Thyroid gland (tissue), 4 donors: ENCODE measurements around the gene SIRT2.

Experiments
- POLR2A ChIP-seq, 2 donors: fragments of 450-650 bp; IDR thresholded peaks; one replicate each; pipeline ENCODE4 v1.6.1; 2017; ENCODE audit warnings: antibody characterized with exemption in 2 of 2, mild to moderate bottlenecking in 2 of 2, moderate library complexity in 1 of 2
- TF ChIP-seq, protein P1 (sequence below), 6 experiments: fragments of 200-600 bp in 3 of 6; fragments of 450-650 bp in 3 of 6; sonication (generic) in 3 of 6; IDR thresholded peaks; one replicate each; pipeline ENCODE4 v1.5.1; 2016 to 2019; ENCODE audit warnings: antibody characterized with exemption in 6 of 6, mild to moderate bottlenecking in 2 of 6, inconsistent platforms in 1 of 6, moderate library complexity in 1 of 6

DNA sequence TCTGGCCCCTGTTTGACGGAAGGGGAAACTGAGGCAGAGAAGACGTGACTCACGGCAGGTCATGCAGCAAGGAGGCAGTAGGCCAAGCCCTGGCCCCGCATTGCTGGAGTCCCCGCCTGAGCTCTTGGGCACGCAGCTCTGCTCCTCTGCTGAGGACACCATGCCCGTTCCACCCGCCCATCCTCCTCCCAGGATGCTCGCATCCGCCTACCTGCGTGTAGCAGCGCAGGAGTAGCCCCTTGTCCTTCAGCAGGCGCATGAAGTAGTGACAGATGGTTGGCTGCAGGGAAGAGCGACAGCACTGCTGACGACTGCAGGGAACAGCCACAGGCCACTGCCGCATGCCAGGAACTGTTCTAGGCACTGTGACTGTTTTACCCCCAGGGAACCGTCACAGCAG lies 10.5 kb downstream of the SIRT2 start:
- no peak for TF ChIP-seq POLR2A (IDR thresholded peaks at IDR 0.05)
- TF ChIP-seq, protein P1, sequence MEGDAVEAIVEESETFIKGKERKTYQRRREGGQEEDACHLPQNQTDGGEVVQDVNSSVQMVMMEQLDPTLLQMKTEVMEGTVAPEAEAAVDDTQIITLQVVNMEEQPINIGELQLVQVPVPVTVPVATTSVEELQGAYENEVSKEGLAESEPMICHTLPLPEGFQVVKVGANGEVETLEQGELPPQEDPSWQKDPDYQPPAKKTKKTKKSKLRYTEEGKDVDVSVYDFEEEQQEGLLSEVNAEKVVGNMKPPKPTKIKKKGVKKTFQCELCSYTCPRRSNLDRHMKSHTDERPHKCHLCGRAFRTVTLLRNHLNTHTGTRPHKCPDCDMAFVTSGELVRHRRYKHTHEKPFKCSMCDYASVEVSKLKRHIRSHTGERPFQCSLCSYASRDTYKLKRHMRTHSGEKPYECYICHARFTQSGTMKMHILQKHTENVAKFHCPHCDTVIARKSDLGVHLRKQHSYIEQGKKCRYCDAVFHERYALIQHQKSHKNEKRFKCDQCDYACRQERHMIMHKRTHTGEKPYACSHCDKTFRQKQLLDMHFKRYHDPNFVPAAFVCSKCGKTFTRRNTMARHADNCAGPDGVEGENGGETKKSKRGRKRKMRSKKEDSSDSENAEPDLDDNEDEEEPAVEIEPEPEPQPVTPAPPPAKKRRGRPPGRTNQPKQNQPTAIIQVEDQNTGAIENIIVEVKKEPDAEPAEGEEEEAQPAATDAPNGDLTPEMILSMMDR (IDR thresholded peaks at IDR 0.05), result no peak
